Vagina (tissue), 2 donors: Measurements from ENCODE around the gene PCDHA1.

Experiments
- CTCF ChIP-seq, 3 experiments: fragments of 450-650 bp in 2 of 3; fragments of 200-600 bp in 1 of 3; sonication (generic) in 1 of 3; IDR thresholded peaks; one replicate each; pipeline ENCODE4 v1.5.1; 2017 to 2019; ENCODE audit warnings: antibody characterized with exemption in 3 of 3, mild to moderate bottlenecking in 2 of 3, moderate library complexity in 2 of 3
- POLR2A ChIP-seq, 2 donors: fragments of 450-650 bp; IDR thresholded peaks; one replicate each; pipeline ENCODE4 v1.6.1; 2017; ENCODE audit warnings: antibody characterized with exemption in 2 of 2, mild to moderate bottlenecking in 2 of 2, moderate library complexity in 2 of 2
- POLR2AphosphoS5 ChIP-seq, 2 donors: sonication (generic); formaldehyde crosslinking; IDR thresholded peaks; one replicate each; pipeline ENCODE4 v1.9.0; 2017; ENCODE audit warnings: antibody characterized with exemption in 2 of 2, mild to moderate bottlenecking in 2 of 2, low read depth in 1 of 2; ENCODE audit not compliant: insufficient read depth in 1 of 2

GRCh38 chr5:140835622-140836510, 49.9 kb downstream of the PCDHA1 start:
- TF ChIP-seq CTCF (IDR thresholded peaks at IDR 0.05) (no peak), POLR2A (IDR thresholded peaks at IDR 0.05) (no peak), POLR2AphosphoS5 (IDR thresholded peaks at IDR 0.05; ENCODE audit: insufficient read depth in 1 of 2, low read depth in 1 of 2) (no peak)
